CD14-positive monocyte (primary cell): ENCODE measurements around the gene CD79B. TPM values are rescaled to one million over a fixed set of nuclear protein-coding genes. Genes with fewer than 3 reads are reported as not detected.

Source experiments
- DNase-seq, 3 donors: peaks; one replicate each; pipeline ENCODE4 v3.0.0-alpha.2; 2011 to 2022
- H2AFZ ChIP-seq: 2 replicates; pipeline ENCODE4 v1.6.0; 2012; ENCODE audit warnings: mild to moderate bottlenecking, low read depth, low read length, inconsistent platforms; ENCODE audit not compliant: insufficient read depth, poor library complexity, severe bottlenecking
- H3K27ac ChIP-seq, 2 donors: 1 replicate in 1 of 2; 2 replicates in 1 of 2; pipeline ENCODE4 v1.5.1; 2012 to 2013; ENCODE audit warnings: low read length in 2 of 2, control low read depth in 1 of 2, inconsistent platforms in 1 of 2, low read depth in 1 of 2, mild to moderate bottlenecking in 1 of 2
- H3K27me3 ChIP-seq, 2 donors: one replicate each; pipeline versions ENCODE4 v1.6.0 to v1.6.1; 2011 to 2013; ENCODE audit warnings: low read length in 2 of 2; ENCODE audit not compliant: control insufficient read depth in 2 of 2, insufficient read depth in 2 of 2
- H3K36me3 ChIP-seq, 2 donors: replicated peaks in 1 of 2; 1 replicate in 1 of 2; 2 replicates in 1 of 2; pipeline versions ENCODE4 v1.5.1 to v1.6.1; 2012 to 2013; ENCODE audit warnings: low read length in 2 of 2, control low read depth in 1 of 2, inconsistent platforms in 1 of 2, mild to moderate bottlenecking in 1 of 2; ENCODE audit not compliant: insufficient read depth in 2 of 2, control insufficient read depth in 1 of 2
- H3K4me1 ChIP-seq, 2 donors: 1 replicate in 1 of 2; 2 replicates in 1 of 2; pipeline versions ENCODE4 v1.5.1 to v1.6.1; 2012 to 2013; ENCODE audit warnings: low read length in 2 of 2, control low read depth in 1 of 2, inconsistent platforms in 1 of 2, mild to moderate bottlenecking in 1 of 2, moderate library complexity in 1 of 2; ENCODE audit not compliant: insufficient read depth in 2 of 2, control insufficient read depth in 1 of 2
- H3K4me2 ChIP-seq: replicated peaks from 2 replicates; pipeline ENCODE3; 2012; ENCODE audit warnings: low read length, moderate library complexity, mild to moderate bottlenecking; ENCODE audit not compliant: poor library complexity, severe bottlenecking; ENCODE audit errors: extremely low read depth
- H3K4me3 ChIP-seq, 3 experiments: fragments of 200-600 bp in 1 of 3; sonication (generic) in 1 of 3; replicated peaks in 1 of 3; 1 replicate in 2 of 3; 2 replicates in 1 of 3; pipeline ENCODE4 v1.5.1; 2011 to 2013; ENCODE audit warnings: low read length in 3 of 3, mild to moderate bottlenecking in 3 of 3, control low read depth in 2 of 3, low read depth in 2 of 3, inconsistent platforms in 1 of 3, moderate library complexity in 1 of 3
- H3K79me2 ChIP-seq: 2 replicates; pipeline ENCODE4 v1.6.0; 2012; ENCODE audit warnings: mild to moderate bottlenecking, control low read depth, inconsistent platforms, low read length, moderate library complexity; ENCODE audit not compliant: insufficient read depth
- H3K9ac ChIP-seq: 2 replicates; pipeline ENCODE4 v1.6.0; 2017; ENCODE audit warnings: low read length, mild to moderate bottlenecking; ENCODE audit not compliant: insufficient read depth, poor library complexity, severe bottlenecking
- H3K9me3 ChIP-seq, 2 donors: replicated peaks in 1 of 2; 1 replicate in 1 of 2; 2 replicates in 1 of 2; pipeline versions ENCODE4 v1.5.1 to v1.6.1; 2012 to 2013; ENCODE audit warnings: low read length in 2 of 2, control low read depth in 1 of 2; ENCODE audit not compliant: control insufficient read depth in 1 of 2, insufficient read depth in 1 of 2
- H4K20me1 ChIP-seq: 2 replicates; pipeline ENCODE4 v1.6.0; 2012; ENCODE audit warnings: mild to moderate bottlenecking, low read length, control low read depth, moderate library complexity; ENCODE audit not compliant: insufficient read depth
- H3K27ac Mint-ChIP-seq, 7 donors: one replicate each; pipeline ENCODE4 v1.8.0; 2020; ENCODE audit warnings: mild to moderate bottlenecking in 7 of 7, mixed read lengths in 7 of 7, moderate library complexity in 6 of 7, inconsistent platforms in 2 of 7
- H3K27me3 Mint-ChIP-seq, 3 donors: one replicate each; pipeline ENCODE4 v1.8.0; 2021 to 2022; ENCODE audit warnings: low read depth in 3 of 3, mild to moderate bottlenecking in 3 of 3, mixed read lengths in 3 of 3, moderate library complexity in 3 of 3, inconsistent platforms in 1 of 3
- H3K36me3 Mint-ChIP-seq, 2 donors: one replicate each; pipeline ENCODE4 v1.8.0; 2020; ENCODE audit warnings: mixed read lengths in 2 of 2, inconsistent platforms in 1 of 2, mild to moderate bottlenecking in 1 of 2
- H3K4me1 Mint-ChIP-seq: one replicate; pipeline ENCODE4 v1.8.0; 2020; ENCODE audit warnings: mild to moderate bottlenecking, mixed read lengths
- H3K4me3 Mint-ChIP-seq, 2 donors: one replicate each; pipeline ENCODE4 v1.8.0; 2020; ENCODE audit warnings: mild to moderate bottlenecking in 2 of 2, mixed read lengths in 2 of 2, moderate library complexity in 1 of 2
- H3K9me3 Mint-ChIP-seq, 7 donors: one replicate each; pipeline ENCODE4 v1.8.0; 2020 to 2022; ENCODE audit warnings: mixed read lengths in 7 of 7, mild to moderate bottlenecking in 6 of 7, moderate library complexity in 6 of 7, inconsistent platforms in 2 of 7
- CTCF ChIP-seq: fragments of 200-600 bp; IDR thresholded peaks from one replicate; pipeline ENCODE4 v1.8.0; 2022; ENCODE audit warnings: antibody characterized with exemption, mild to moderate bottlenecking
- WGBS: methylation state at CpG from one replicate; pipeline ENCODE4 v1.1.5; 2013; ENCODE audit warnings: missing lambda C conversion rate; ENCODE audit not compliant: insufficient coverage; 5-methylcytosine and 5-hydroxymethylcytosine counted together
- intact Hi-C, 2 donors: fragments of 100-400 bp; cut with micrococcal nuclease; formaldehyde crosslinking; loops; one replicate each; pipeline versions ENCODE4 v1.15.0 to v1.15.1; 2023
- polyA plus RNA-seq, 3 donors: library from polyadenylated mRNA; depleted of rRNA in 1 of 3; unstranded in 2 of 3; stranded (reverse) in 1 of 3; fragments of 300-500 nt in 2 of 3; fragments of >200 nt in 1 of 3; fragmentation: Illumina TruSeq in 2 of 3; gene quantifications; 1 replicate in 2 of 3; 2 replicates in 1 of 3; pipeline ENCODE4 v1.2.3, GENCODE V29; 2012 to 2021

CD79B gene
- polyA plus RNA-seq, 3 donors: 19.6 to 21.8 (median 20.9) TPM

GRCh38 chr17:63973247-63973646 is 41.1 kb upstream of the CD79B start:
- no peaks in the 10 kb centered on the region for H4K20me1 ChIP-seq
- no peaks in the 10 kb centered on the region for H3K9me3 ChIP-seq
- H3K27ac Mint-ChIP-seq: no peak overlapping the region
- no peaks in the 10 kb centered on the region for H3K79me2 ChIP-seq
- peaks cover 0 to 1% (median 0%) of the 10 kb centered on the region in 7 donors for H3K9me3 Mint-ChIP-seq
- peaks cover 2 to 14% (median 6%) of the 10 kb centered on the region in 3 donors for H3K27me3 Mint-ChIP-seq
- H3K36me3 Mint-ChIP-seq: no peaks in the 10 kb centered on the region
- no peak overlapping the region for H3K27ac ChIP-seq
- intact Hi-C loops: no loop called here
- no peak overlapping the region for H3K4me3 Mint-ChIP-seq
- H3K4me3 ChIP-seq: no peak overlapping the region
- no peaks in the 10 kb centered on the region for H3K4me1 ChIP-seq
- no peak for TF ChIP-seq CTCF
- DNase-seq: no peak
- H3K27me3 ChIP-seq: no peaks in the 10 kb centered on the region
- no peak overlapping the region for H2AFZ ChIP-seq
- WGBS: 97% methylated on average over 5 of the region's 6 CpGs
- no peaks in the 10 kb centered on the region for H3K36me3 ChIP-seq
- no peak overlapping the region for H3K4me2 ChIP-seq
- H3K9ac ChIP-seq: no peak overlapping the region
- H3K4me1 Mint-ChIP-seq: peaks cover 10% of the 10 kb centered on the region

- H3K27ac ChIP-seq: no peak within 1 kb of the TSS
- peaks cover 10% of the 10 kb centered on the region for H3K4me1 Mint-ChIP-seq
- H3K4me3 Mint-ChIP-seq: no peak within 1 kb of the TSS
- H4K20me1 ChIP-seq: no peaks in the 10 kb centered on the region
- H3K79me2 ChIP-seq: no peaks in the 10 kb centered on the region
- H3K36me3 ChIP-seq: no peaks in the 10 kb centered on the region
- H3K4me3 ChIP-seq: no peak within 1 kb of the TSS
- no peaks in the 10 kb centered on the region for H3K27me3 ChIP-seq
- H3K9me3 Mint-ChIP-seq: peaks cover 0 to 2% (median 0%) of the 10 kb centered on the region in 7 donors
- no peak for TF ChIP-seq CTCF
- H3K9me3 ChIP-seq: no peaks in the 10 kb centered on the region
- H3K27me3 Mint-ChIP-seq: peaks cover 2 to 14% (median 6%) of the 10 kb centered on the region in 3 donors
- WGBS: 98% methylated on average over 14 of the region's 14 CpGs
- no peak within 1 kb of the TSS for H3K4me2 ChIP-seq
- no peak within 1 kb of the TSS for H3K9ac ChIP-seq
- DNase-seq: no peak
- H2AFZ ChIP-seq: no peak within 1 kb of the TSS
- intact Hi-C loops: no loop called here
- no peaks in the 10 kb centered on the region for H3K36me3 Mint-ChIP-seq
- H3K4me1 ChIP-seq: no peaks in the 10 kb centered on the region
- no peak within 1 kb of the TSS for H3K27ac Mint-ChIP-seq
Observed at GRCh38 chr17:63972796-63973195, 40.7 kb upstream of the CD79B start, which contains the start of gene SCN4A. Gene SCN4A (minus strand): TSS chr17:63972918. CDS start chr17:63972841, 77 bp downstream.
